HCT116 (cell line): ENCODE data around the gene SMIM41. TPM values are rescaled to one million over a fixed set of nuclear protein-coding genes. Genes with fewer than 3 reads are reported as not detected.

Source experiments
- ATAC-seq: fragments of 200-7000 bp; cut with Tn5 transposase; 2 replicates; pipeline ENCODE4 v1.9.1; 2020; ENCODE audit warnings: mild to moderate bottlenecking, moderate library complexity
- BruUV-seq: library from RNA; stranded (reverse); fragments of 400-500 nt; replicated peaks from 2 replicates; lab custom pipeline; 2021; lab: Mats Ljungman, UMichigan
- CTCF ChIA-PET: fragments of 300-600 bp; sonication (Branson Sonifier 250); formaldehyde crosslinking; loops from one replicate; lab custom pipeline; 2021; ENCODE audit warnings: antibody characterized with exemption; lab: Charles Lee
- POLR2A ChIA-PET: fragments of 300-600, 350-600 bp; sonication (Branson Sonifier 250); formaldehyde crosslinking; loops from one replicate; lab custom pipeline; 2021; ENCODE audit warnings: antibody characterized with exemption; lab: Charles Lee
- RAD21 ChIA-PET, 2 experiments: fragments of 300-600 bp; sonication (Branson Sonifier 250); formaldehyde crosslinking; loops; one replicate each; lab custom pipeline; 2023; ENCODE audit warnings: low total read pairs in 2 of 2; ENCODE audit not compliant: uncharacterized antibody in 2 of 2, unreplicated experiment in 2 of 2, low non-redundant PET in 1 of 2; lab: Charles Lee
- DNase-seq: peaks from one replicate; pipeline ENCODE4 v3.0.0-alpha.2; 2010; ENCODE audit warnings: low read depth, low spot score
- H2AFZ ChIP-seq: fragments of 200-600 bp; shearing (Covaris generic), sonication (generic); 2 replicates; pipeline ENCODE4 v1.6.1; 2017; ENCODE audit warnings: low read depth, mixed run types, mixed read lengths, antibody characterized with exemption, low read length; ENCODE audit not compliant: poor library complexity, severe bottlenecking
- H3K27ac ChIP-seq: 2 replicates; pipeline ENCODE4 v1.5.1; 2012; ENCODE audit warnings: low read depth, low read length
- H3K27me3 ChIP-seq: fragments of 200-600 bp; sonication (generic); 2 replicates; pipeline ENCODE4 v1.6.1; 2016; ENCODE audit warnings: mixed run types, low read length, mixed read lengths; ENCODE audit not compliant: insufficient read depth
- H3K36me3 ChIP-seq, 2 experiments: fragments of 200-500 bp in 1 of 2; fragments of 200-600 bp in 1 of 2; sonication (Bioruptor generic) in 1 of 2; sonication (generic) in 1 of 2; 2 replicates each; pipeline versions ENCODE4 v1.5.1 to v1.6.1; 2014 to 2016; ENCODE audit warnings: low read length in 2 of 2, inconsistent platforms in 1 of 2, mixed read lengths in 1 of 2, mixed run types in 1 of 2; ENCODE audit not compliant: insufficient read depth in 2 of 2, control insufficient read depth in 1 of 2
- H3K4me1 ChIP-seq, 2 experiments: fragments of 200-600 bp in 1 of 2; sonication (generic) in 1 of 2; 2 replicates each; pipeline versions ENCODE4 v1.5.1 to v1.6.1; 2012 to 2017; ENCODE audit warnings: low read length in 2 of 2, inconsistent platforms in 1 of 2, mild to moderate bottlenecking in 1 of 2, mixed read lengths in 1 of 2, mixed run types in 1 of 2, moderate library complexity in 1 of 2; ENCODE audit not compliant: insufficient read depth in 2 of 2, control insufficient read depth in 1 of 2
- H3K4me2 ChIP-seq: fragments of 200-600 bp; sonication (generic); 2 replicates; pipeline ENCODE4 v1.6.1; 2017; ENCODE audit warnings: mixed run types, low read length, mixed read lengths
- H3K4me3 ChIP-seq, 2 experiments: fragments of 200-600 bp in 1 of 2; sonication (generic) in 1 of 2; replicated peaks in 1 of 2; 2 replicates each; pipeline ENCODE4 v1.5.1; 2011 to 2016; ENCODE audit warnings: low read length in 2 of 2, control low read depth in 1 of 2, low read depth in 1 of 2, mild to moderate bottlenecking in 1 of 2, mixed read lengths in 1 of 2, mixed run types in 1 of 2
- H3K79me2 ChIP-seq: fragments of 200-600 bp; sonication (generic); 2 replicates; pipeline ENCODE4 v1.6.1; 2017; ENCODE audit warnings: mild to moderate bottlenecking, mixed run types, low read length, moderate library complexity, mixed read lengths; ENCODE audit not compliant: insufficient read depth
- H3K9ac ChIP-seq: fragments of 200-600 bp; sonication (generic); 2 replicates; pipeline ENCODE4 v1.6.1; 2016; ENCODE audit warnings: low read length, mixed read lengths
- H3K9me2 ChIP-seq: fragments of 200-600 bp; sonication (generic), shearing (Covaris generic); 2 replicates; pipeline ENCODE4 v1.6.1; 2017; ENCODE audit warnings: mixed run types, mild to moderate bottlenecking, moderate library complexity; ENCODE audit not compliant: insufficient read depth
- H3K9me3 ChIP-seq, 2 experiments: fragments of 200-500 bp in 1 of 2; fragments of 200-600 bp in 1 of 2; sonication (Bioruptor generic) in 1 of 2; sonication (generic) in 1 of 2; 2 replicates each; pipeline ENCODE4 v1.6.1; 2014 to 2017; ENCODE audit warnings: low read length in 2 of 2, mixed read lengths in 2 of 2, inconsistent platforms in 1 of 2, low read depth in 1 of 2, mild to moderate bottlenecking in 1 of 2, mixed run types in 1 of 2, moderate library complexity in 1 of 2; ENCODE audit not compliant: control insufficient read depth in 1 of 2, insufficient read depth in 1 of 2
- H4K20me1 ChIP-seq: fragments of 200-600 bp; sonication (generic), shearing (Covaris generic); 2 replicates; pipeline ENCODE4 v1.6.1; 2017; ENCODE audit warnings: mixed run types, mild to moderate bottlenecking, moderate library complexity; ENCODE audit not compliant: insufficient read depth
- EGR1 ChIP-seq: IDR thresholded peaks from 2 replicates; pipeline ENCODE4 v1.6.1; 2012; ENCODE audit warnings: low read depth
- FOSL1 ChIP-seq: IDR thresholded peaks from 2 replicates; pipeline ENCODE4 v1.6.1; 2012; ENCODE audit warnings: low read depth
- JUND ChIP-seq: IDR thresholded peaks from 2 replicates; pipeline ENCODE4 v1.6.1; 2012
- POLR2AphosphoS5 ChIP-seq: IDR thresholded peaks from 2 replicates; pipeline ENCODE4 v1.6.1; 2011; ENCODE audit warnings: mild to moderate bottlenecking, low read depth, low read length, moderate library complexity
- SIN3A ChIP-seq: IDR thresholded peaks from 2 replicates; pipeline ENCODE4 v1.6.1; 2012; ENCODE audit warnings: low read depth
- SP1 ChIP-seq: IDR thresholded peaks from 2 replicates; pipeline ENCODE4 v1.6.1; 2012; ENCODE audit warnings: low read depth
- SRF ChIP-seq: IDR thresholded peaks from 2 replicates; pipeline ENCODE4 v1.6.1; 2012; ENCODE audit warnings: low read depth
- TCF7L2 ChIP-seq: IDR thresholded peaks from 2 replicates; pipeline ENCODE4 v1.7.0; 2011; ENCODE audit warnings: borderline replicate concordance, inconsistent platforms; ENCODE audit not compliant: insufficient read depth, insufficient read length; ENCODE audit errors: extremely low read depth
- YY1 ChIP-seq: IDR thresholded peaks from 2 replicates; pipeline ENCODE4 v1.6.1; 2011; ENCODE audit warnings: low read length, low read depth, moderate library complexity, mild to moderate bottlenecking; ENCODE audit not compliant: insufficient replicate concordance; ENCODE audit errors: extremely low read depth
- ZFX ChIP-seq: fragments of 450-650 bp; IDR thresholded peaks from 2 replicates; pipeline ENCODE4 v1.6.1; 2017
- intact Hi-C: fragments of 100-400 bp; cut with micrococcal nuclease; formaldehyde crosslinking; loops from 2 replicates; pipeline ENCODE4 v1.10.0; 2022
- total RNA-seq: library from RNA; stranded (reverse); gene quantifications from one replicate; pipeline ENCODE4 v1.2.1, GENCODE V29; 2021; ENCODE audit not compliant: unreplicated experiment
- TF ChIP-seq, protein P1 (sequence below), 3 experiments: fragments of 200-600 bp in 1 of 3; sonication (generic) in 1 of 3; IDR thresholded peaks in 2 of 3; conservative IDR thresholded peaks in 1 of 3; 2 replicates each; pipeline ENCODE4 v1.5.1; 2012 to 2017; ENCODE audit warnings: low read depth in 2 of 3, low read length in 2 of 3, antibody characterized with exemption in 1 of 3, borderline replicate concordance in 1 of 3, control low read depth in 1 of 3, mild to moderate bottlenecking in 1 of 3, mixed read lengths in 1 of 3, mixed run types in 1 of 3, moderate library complexity in 1 of 3; ENCODE audit not compliant: insufficient read depth in 1 of 3
- TF ChIP-seq, protein P2 (sequence below): IDR thresholded peaks from 2 replicates; pipeline ENCODE4 v1.6.1; 2012
- TF ChIP-seq, protein P3 (sequence below): IDR thresholded peaks from 2 replicates; pipeline ENCODE4 v1.6.1; 2012
- TF ChIP-seq, protein P4 (sequence below): IDR thresholded peaks from 2 replicates; pipeline ENCODE4 v1.6.1; 2011; ENCODE audit warnings: mild to moderate bottlenecking, low read length, moderate library complexity; ENCODE audit not compliant: insufficient replicate concordance; ENCODE audit errors: extremely low read depth

The SMIM41 gene
- total RNA-seq, 1 experiment from 2014 or later = not detected

DNA sequence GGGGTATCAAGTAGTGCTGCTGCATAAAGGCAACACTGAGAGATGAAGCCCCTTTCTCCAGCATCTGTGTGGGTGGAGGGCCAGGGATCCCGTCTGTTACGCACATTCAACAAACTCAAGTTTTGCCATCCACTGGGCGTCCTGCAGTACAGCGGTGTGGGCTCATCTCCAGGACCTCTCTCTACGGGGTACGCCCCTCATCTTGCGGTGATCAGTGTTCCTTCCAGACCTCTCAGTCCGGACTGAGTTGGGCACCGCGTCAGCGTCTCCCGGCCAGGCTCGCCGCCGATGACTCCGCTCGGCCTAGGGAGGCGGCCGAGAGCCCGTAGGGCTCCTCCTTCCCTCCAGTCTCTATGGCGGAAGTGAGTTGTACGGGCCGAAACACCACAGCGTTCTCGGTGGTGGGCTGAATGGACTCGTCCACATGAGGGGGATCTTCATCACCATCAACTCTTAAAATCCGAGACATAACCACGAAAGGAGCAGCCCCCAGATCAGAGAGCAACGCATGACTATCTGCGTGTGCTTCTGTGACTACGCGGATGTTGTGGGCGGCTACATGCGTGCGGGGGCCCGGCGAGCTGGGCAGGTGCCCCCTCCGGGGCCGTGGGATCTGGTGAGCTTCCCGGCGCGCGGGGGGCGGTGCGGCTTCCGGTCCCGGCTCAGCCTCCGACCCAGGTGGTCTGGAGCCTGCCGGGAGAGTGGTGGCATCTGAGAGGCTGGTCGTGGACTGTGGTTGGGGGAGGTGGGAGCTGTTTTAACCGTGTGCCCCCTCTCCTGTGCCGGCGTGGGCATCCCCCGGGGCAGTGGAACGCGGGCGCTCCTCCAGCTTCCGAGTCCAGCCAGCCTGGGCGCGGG lies 9.9 kb upstream of the SMIM41 start, which contains the start of gene ATG101 (continued):
- TF ChIP-seq ZFX = no peak
- TF ChIP-seq FOSL1 = no peak
- peak; percentile 9; the same call in 1 of the 2 replicates for TF ChIP-seq SRF
- TF ChIP-seq YY1 = peak; percentile 74
- peak; percentile 68 for TF ChIP-seq TCF7L2

DNA sequence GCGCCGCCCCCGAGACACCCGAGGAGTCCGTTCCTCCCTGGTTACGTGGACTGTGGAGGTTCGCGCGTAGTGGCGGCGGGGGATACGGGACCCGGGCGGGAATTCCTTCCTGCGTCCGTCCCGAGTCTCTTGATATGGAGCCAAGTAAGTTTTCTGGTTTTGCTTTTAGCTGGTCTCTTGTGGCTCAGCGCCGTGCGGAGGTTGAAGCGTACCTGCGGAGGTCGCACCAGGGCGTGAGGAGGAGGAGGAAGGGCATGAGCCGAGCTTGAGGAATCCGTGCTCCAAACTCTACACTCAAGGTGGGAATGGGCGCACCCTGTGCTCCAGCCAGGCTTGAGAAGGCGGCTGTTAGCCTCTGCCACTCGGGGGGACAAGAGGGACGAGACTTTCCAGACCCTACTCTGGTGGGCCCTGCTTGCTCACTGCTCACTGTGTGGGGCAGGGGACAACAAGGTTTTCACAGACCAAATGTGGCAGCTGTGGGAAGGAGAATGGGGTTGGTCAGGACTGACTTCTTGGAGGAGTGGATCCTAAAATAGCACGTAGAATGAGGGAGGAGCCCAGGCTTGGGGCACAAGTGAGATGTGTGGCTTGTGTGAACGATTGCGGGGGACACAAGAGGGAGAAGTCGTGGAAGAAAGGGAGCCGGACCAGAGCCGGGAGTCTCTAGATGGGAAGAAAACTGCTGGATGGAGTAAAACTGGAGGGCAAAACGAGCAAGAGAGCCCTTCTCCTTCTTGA lies 9.1 kb upstream of the SMIM41 start:
- Histone ChIP-seq H4K20me1 (no peaks in the 10 kb centered on the region), H3K27me3 (no peaks in the 10 kb centered on the region), H3K4me1 (peaks cover 7 to 16% of the 10 kb centered on the region in 2 experiments), H3K36me3 (peaks cover 22 to 26% of the 10 kb centered on the region in 2 experiments; a peak in 3 of 4 replicates), H3K9ac (peak overlapping the region; percentile 98), H3K4me2 (peak overlapping the region; percentile 96), H2AFZ (no peak overlapping the region), H3K4me3 (peak overlapping the region; percentile 91 to 99), H3K79me2 (peaks cover 56% of the 10 kb centered on the region), H3K27ac (peak overlapping the region; percentile 86), H3K9me2 (no peaks in the 10 kb centered on the region), H3K9me3 (no peaks in the 10 kb centered on the region)
- DNase-seq = no peak
- ChIA-PET RAD21 (interaction anchor here in 1 of 2 experiments (3.0 kb wide), 1 partner anchor 45 kb away, joined by 13 read pairs; no protein-coding TSS in a partner anchor), POLR2A (interaction anchor here (1.1 to 3.3 kb wide), 4 partner anchors 8 to 45 kb away, joined by 4 to 18 read pairs (median 10); partner anchors contain the start of gene NR4A1), CTCF (interaction anchor here (0.9 to 4.4 kb wide), 4 partner anchors 13 to 51 kb away, joined by 3 to 70 read pairs (median 4); no protein-coding TSS in a partner anchor)
- peak; percentile 37 for ATAC-seq
- TSS peak; percentile 77 for BruUV-seq
- TF ChIP-seq, protein P1, sequence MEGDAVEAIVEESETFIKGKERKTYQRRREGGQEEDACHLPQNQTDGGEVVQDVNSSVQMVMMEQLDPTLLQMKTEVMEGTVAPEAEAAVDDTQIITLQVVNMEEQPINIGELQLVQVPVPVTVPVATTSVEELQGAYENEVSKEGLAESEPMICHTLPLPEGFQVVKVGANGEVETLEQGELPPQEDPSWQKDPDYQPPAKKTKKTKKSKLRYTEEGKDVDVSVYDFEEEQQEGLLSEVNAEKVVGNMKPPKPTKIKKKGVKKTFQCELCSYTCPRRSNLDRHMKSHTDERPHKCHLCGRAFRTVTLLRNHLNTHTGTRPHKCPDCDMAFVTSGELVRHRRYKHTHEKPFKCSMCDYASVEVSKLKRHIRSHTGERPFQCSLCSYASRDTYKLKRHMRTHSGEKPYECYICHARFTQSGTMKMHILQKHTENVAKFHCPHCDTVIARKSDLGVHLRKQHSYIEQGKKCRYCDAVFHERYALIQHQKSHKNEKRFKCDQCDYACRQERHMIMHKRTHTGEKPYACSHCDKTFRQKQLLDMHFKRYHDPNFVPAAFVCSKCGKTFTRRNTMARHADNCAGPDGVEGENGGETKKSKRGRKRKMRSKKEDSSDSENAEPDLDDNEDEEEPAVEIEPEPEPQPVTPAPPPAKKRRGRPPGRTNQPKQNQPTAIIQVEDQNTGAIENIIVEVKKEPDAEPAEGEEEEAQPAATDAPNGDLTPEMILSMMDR (IDR thresholded peaks at IDR 0.05 in 2 of 3, conservative IDR thresholded peaks at IDR 0.05 in 1 of 3; ENCODE audit: borderline replicate concordance in 1 of 3, insufficient read depth in 1 of 3, low read depth in 2 of 3, low read length in 2 of 3) = no peak
- TF ChIP-seq, protein P2, sequence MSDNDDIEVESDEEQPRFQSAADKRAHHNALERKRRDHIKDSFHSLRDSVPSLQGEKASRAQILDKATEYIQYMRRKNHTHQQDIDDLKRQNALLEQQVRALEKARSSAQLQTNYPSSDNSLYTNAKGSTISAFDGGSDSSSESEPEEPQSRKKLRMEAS = no peak
- TF ChIP-seq SP1 (no peak), YY1 (no peak), TCF7L2 (no peak), EGR1 (no peak), SIN3A (no peak), SRF (no peak), JUND (no peak), POLR2AphosphoS5 (no peak)
- TF ChIP-seq, protein P3, sequence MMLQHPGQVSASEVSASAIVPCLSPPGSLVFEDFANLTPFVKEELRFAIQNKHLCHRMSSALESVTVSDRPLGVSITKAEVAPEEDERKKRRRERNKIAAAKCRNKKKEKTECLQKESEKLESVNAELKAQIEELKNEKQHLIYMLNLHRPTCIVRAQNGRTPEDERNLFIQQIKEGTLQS = no peak
- TF ChIP-seq, protein P4, sequence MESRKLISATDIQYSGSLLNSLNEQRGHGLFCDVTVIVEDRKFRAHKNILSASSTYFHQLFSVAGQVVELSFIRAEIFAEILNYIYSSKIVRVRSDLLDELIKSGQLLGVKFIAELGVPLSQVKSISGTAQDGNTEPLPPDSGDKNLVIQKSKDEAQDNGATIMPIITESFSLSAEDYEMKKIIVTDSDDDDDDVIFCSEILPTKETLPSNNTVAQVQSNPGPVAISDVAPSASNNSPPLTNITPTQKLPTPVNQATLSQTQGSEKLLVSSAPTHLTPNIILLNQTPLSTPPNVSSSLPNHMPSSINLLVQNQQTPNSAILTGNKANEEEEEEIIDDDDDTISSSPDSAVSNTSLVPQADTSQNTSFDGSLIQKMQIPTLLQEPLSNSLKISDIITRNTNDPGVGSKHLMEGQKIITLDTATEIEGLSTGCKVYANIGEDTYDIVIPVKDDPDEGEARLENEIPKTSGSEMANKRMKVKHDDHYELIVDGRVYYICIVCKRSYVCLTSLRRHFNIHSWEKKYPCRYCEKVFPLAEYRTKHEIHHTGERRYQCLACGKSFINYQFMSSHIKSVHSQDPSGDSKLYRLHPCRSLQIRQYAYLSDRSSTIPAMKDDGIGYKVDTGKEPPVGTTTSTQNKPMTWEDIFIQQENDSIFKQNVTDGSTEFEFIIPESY = no peak
- intact Hi-C loops = no loop called here
